Activated naive CD4-positive, alpha-beta T cell treated with anti-CD3 and anti-CD28 coated beads for 36 hours (primary cell): ENCODE results near the gene RAD51B. TPM values are rescaled to one million over a fixed set of nuclear protein-coding genes. Genes with fewer than 3 reads are reported as not detected.

Experiments
- CTCF ChIA-PET: fragments of 350-600 bp; sonication (Branson Sonifier 250); formaldehyde crosslinking; loops from one replicate; lab custom pipeline; 2021; ENCODE audit warnings: antibody characterized with exemption; lab: Charles Lee
- DNase-seq: peaks from one replicate; pipeline ENCODE4 v3.0.0-alpha.2; 2020
- H3K27ac Mint-ChIP-seq: one replicate; pipeline ENCODE4 v1.8.0; 2021; ENCODE audit warnings: mild to moderate bottlenecking, mixed read lengths
- H3K27me3 Mint-ChIP-seq: one replicate; pipeline ENCODE4 v1.8.0; 2021; ENCODE audit warnings: low read depth, mixed read lengths
- H3K36me3 Mint-ChIP-seq: one replicate; pipeline ENCODE4 v1.8.0; 2021; ENCODE audit warnings: low read depth, mixed read lengths
- H3K4me1 Mint-ChIP-seq: one replicate; pipeline ENCODE4 v1.8.0; 2021; ENCODE audit warnings: low read depth, mixed read lengths
- H3K4me3 Mint-ChIP-seq: one replicate; pipeline ENCODE4 v1.8.0; 2021; ENCODE audit warnings: mild to moderate bottlenecking, moderate library complexity, mixed read lengths
- H3K9me3 Mint-ChIP-seq: one replicate; pipeline ENCODE4 v1.8.0; 2021; ENCODE audit warnings: mixed read lengths
- intact Hi-C: fragments of 100-400 bp; cut with micrococcal nuclease; formaldehyde crosslinking; loops from one replicate; pipeline ENCODE4 v1.15.1; 2023
- total RNA-seq, 2 experiments: library from RNA; stranded (reverse); gene quantifications; one replicate each; pipeline ENCODE4 v1.2.3, GENCODE V29; 2021

Gene RAD51B
- total RNA-seq, 2 experiments from 2014 or later, result 44.8 to 47.6 TPM

- CTCF ChIA-PET, result interaction anchor here (0.7 kb wide), 1 partner anchor 60 kb away, joined by 3 read pairs; no protein-coding TSS in a partner anchor
These were observed 902.6 kb downstream of the RAD51B start for GRCh38 chr14:68722186-68722585.

GRCh38 chr14:68722968-68723566 lies 903.5 kb downstream of the RAD51B start:
- CTCF ChIA-PET, result interaction anchor here (0.7 kb wide), 2 partner anchors 59 to 95 kb away, joined by 3 read pairs; no protein-coding TSS in a partner anchor
- Mint-ChIP-seq H3K27ac (no peak overlapping the region), H3K4me3 (no peak overlapping the region), H3K36me3 (no peaks in the 10 kb centered on the region), H3K9me3 (peaks cover 4% of the 10 kb centered on the region), H3K27me3 (no peaks in the 10 kb centered on the region), H3K4me1 (peaks cover 19% of the 10 kb centered on the region)
- intact Hi-C loops, result no loop called here
- no peak for DNase-seq

More at GRCh38 chr14:68722186-68722585, 902.6 kb downstream of the RAD51B start:
- Mint-ChIP-seq H3K27ac (no peak overlapping the region), H3K4me3 (no peak overlapping the region), H3K4me1 (peaks cover 19% of the 10 kb centered on the region), H3K27me3 (no peaks in the 10 kb centered on the region), H3K9me3 (peaks cover 4% of the 10 kb centered on the region), H3K36me3 (no peaks in the 10 kb centered on the region)
- no peak for DNase-seq
- intact Hi-C loops, result no loop called here

- no peak for DNase-seq
- peaks cover 20% of the 10 kb centered on the region for H3K4me1 Mint-ChIP-seq
- H3K9me3 Mint-ChIP-seq, result peaks cover 4% of the 10 kb centered on the region
- no peak overlapping the region for H3K4me3 Mint-ChIP-seq
- CTCF ChIA-PET, result no interaction called here
- H3K27ac Mint-ChIP-seq, result no peak overlapping the region
- H3K27me3 Mint-ChIP-seq, result no peaks in the 10 kb centered on the region
- intact Hi-C loops, result no loop called here
- H3K36me3 Mint-ChIP-seq, result no peaks in the 10 kb centered on the region
These were observed 904.3 kb downstream of the RAD51B start for GRCh38 chr14:68723808-68724268.

GRCh38 chr14:68724914-68725313 lies 905.3 kb downstream of the RAD51B start:
- H3K9me3 Mint-ChIP-seq, result peaks cover 4% of the 10 kb centered on the region
- H3K27ac Mint-ChIP-seq, result no peak overlapping the region
- no peaks in the 10 kb centered on the region for H3K27me3 Mint-ChIP-seq
- no peaks in the 10 kb centered on the region for H3K36me3 Mint-ChIP-seq
- intact Hi-C loops, result no loop called here
- no peak overlapping the region for H3K4me3 Mint-ChIP-seq
- CTCF ChIA-PET, result no interaction called here
- no peak for DNase-seq
- peaks cover 14% of the 10 kb centered on the region for H3K4me1 Mint-ChIP-seq

- intact Hi-C loops, result no loop called here
- Mint-ChIP-seq H3K4me1 (peaks cover 6% of the 10 kb centered on the region), H3K4me3 (no peak overlapping the region), H3K9me3 (no peaks in the 10 kb centered on the region), H3K36me3 (no peaks in the 10 kb centered on the region), H3K27ac (no peak overlapping the region), H3K27me3 (no peaks in the 10 kb centered on the region)
- no peak for DNase-seq
- CTCF ChIA-PET, result interaction anchor here (0.7 kb wide), 1 partner anchor 197 kb away, joined by 3 read pairs; no protein-coding TSS in a partner anchor
These were observed 906.6 kb downstream of the RAD51B start for GRCh38 chr14:68726093-68726695.

- Mint-ChIP-seq H3K4me1 (peaks cover 6% of the 10 kb centered on the region), H3K4me3 (no peak overlapping the region), H3K9me3 (no peaks in the 10 kb centered on the region), H3K27ac (no peak overlapping the region), H3K27me3 (no peaks in the 10 kb centered on the region), H3K36me3 (no peaks in the 10 kb centered on the region)
- intact Hi-C loops, result no loop called here
- DNase-seq, result no peak
- CTCF ChIA-PET, result interaction anchor here (0.7 to 1.2 kb wide), 4 partner anchors 14 to 89 kb away, joined by 3 to 4 read pairs (median 4); no protein-coding TSS in a partner anchor
These were observed 907.9 kb downstream of the RAD51B start for GRCh38 chr14:68727315-68728047.

- no peak for DNase-seq
- intact Hi-C loops, result no loop called here
These were observed 908.9 kb downstream of the RAD51B start for GRCh38 chr14:68728342-68729106.

GRCh38 chr14:68729556-68729955 lies 910.0 kb downstream of the RAD51B start:
- no peak for DNase-seq
- Mint-ChIP-seq H3K27me3 (no peaks in the 10 kb centered on the region), H3K4me1 (peaks cover 24% of the 10 kb centered on the region), H3K27ac (no peak overlapping the region), H3K9me3 (no peaks in the 10 kb centered on the region), H3K4me3 (no peak overlapping the region), H3K36me3 (no peaks in the 10 kb centered on the region)
- CTCF ChIA-PET, result interaction anchor here (0.9 to 1.0 kb wide), 2 partner anchors 14 to 85 kb away, joined by 3 read pairs; no protein-coding TSS in a partner anchor
- intact Hi-C loops, result no loop called here

More at GRCh38 chr14:68728342-68729106, 908.9 kb downstream of the RAD51B start:
- no peak overlapping the region for H3K27ac Mint-ChIP-seq
- H3K27me3 Mint-ChIP-seq, result no peaks in the 10 kb centered on the region
- CTCF ChIA-PET, result interaction anchor here (0.9 to 1.2 kb wide), 3 partner anchors 54 to 88 kb away, joined by 3 to 4 read pairs (median 4); no protein-coding TSS in a partner anchor
- no peak overlapping the region for H3K4me3 Mint-ChIP-seq
- no peaks in the 10 kb centered on the region for H3K9me3 Mint-ChIP-seq
- H3K4me1 Mint-ChIP-seq, result peaks cover 15% of the 10 kb centered on the region
- H3K36me3 Mint-ChIP-seq, result no peaks in the 10 kb centered on the region

- Mint-ChIP-seq H3K27me3 (no peaks in the 10 kb centered on the region), H3K4me1 (peaks cover 29% of the 10 kb centered on the region), H3K36me3 (no peaks in the 10 kb centered on the region), H3K27ac (no peak overlapping the region), H3K9me3 (no peaks in the 10 kb centered on the region), H3K4me3 (no peak overlapping the region)
- CTCF ChIA-PET, result interaction anchor here (0.6 to 1.0 kb wide), 2 partner anchors 15 to 330 kb away, joined by 3 read pairs; no protein-coding TSS in a partner anchor
- no peak for DNase-seq
- intact Hi-C loops, result no loop called here
These were observed 910.8 kb downstream of the RAD51B start for GRCh38 chr14:68730348-68730747.

GRCh38 chr14:68730811-68731425 lies 911.3 kb downstream of the RAD51B start:
- Mint-ChIP-seq H3K4me3 (no peak overlapping the region), H3K4me1 (peaks cover 29% of the 10 kb centered on the region), H3K27ac (no peak overlapping the region), H3K27me3 (no peaks in the 10 kb centered on the region), H3K36me3 (no peaks in the 10 kb centered on the region), H3K9me3 (no peaks in the 10 kb centered on the region)
- CTCF ChIA-PET, result interaction anchor here (0.6 kb wide), 1 partner anchor 330 kb away, joined by 3 read pairs; no protein-coding TSS in a partner anchor
- intact Hi-C loops, result no loop called here
- DNase-seq, result no peak
